GM13976 (cell line): ENCODE measurements around the gene KPRP.

Experiments
- DNase-seq: peaks from one replicate; pipeline ENCODE4 v3.0.0; 2012; ENCODE audit warnings: low spot score
- CTCF ChIP-seq: IDR thresholded peaks from 2 replicates; pipeline ENCODE4 v1.5.1; 2012; ENCODE audit warnings: borderline replicate concordance, mild to moderate bottlenecking; ENCODE audit not compliant: insufficient read depth; ENCODE audit errors: extremely low read depth, missing control alignments, control extremely low read depth
- in situ Hi-C: fragments of 300-500 bp; cut with MboI; formaldehyde crosslinking; loops from one replicate; pipeline ENCODE4 v1.12.0; 2022; ENCODE audit warnings: low sequenced_read_pairs, mixed read lengths, inconsistent platforms; ENCODE audit not compliant: unreplicated experiment

Gene KPRP

GRCh38 chr1:152768847-152769533 lies 11.2 kb downstream of the KPRP start:
- in situ Hi-C loops: no loop called here
- DNase-seq: no peak

GRCh38 chr1:152770411-152770810 lies 12.6 kb downstream of the KPRP start:
- no peak for TF ChIP-seq CTCF
- in situ Hi-C loops: no loop called here
- DNase-seq: no peak

More at GRCh38 chr1:152768847-152769533, 11.2 kb downstream of the KPRP start:
- TF ChIP-seq CTCF: no peak

DNA sequence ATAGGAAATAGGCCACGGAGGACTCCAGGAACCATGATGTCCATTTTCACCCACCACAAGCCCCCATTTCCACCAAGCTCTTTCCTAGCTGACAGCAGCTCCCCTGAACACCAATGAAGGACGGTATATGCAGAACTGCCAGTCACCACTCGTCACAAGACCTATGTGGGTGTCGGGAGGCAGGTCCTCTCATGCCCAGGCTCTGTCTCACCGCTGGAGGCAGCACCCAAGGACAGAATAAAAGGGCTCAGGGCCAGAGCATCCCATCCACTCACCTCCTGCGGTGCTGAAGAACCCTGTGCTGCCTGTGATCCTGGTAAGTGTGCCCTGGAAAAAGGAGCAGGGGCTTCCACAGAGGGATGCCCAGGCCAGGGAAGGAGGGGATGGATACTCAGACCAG lies 17.1 kb downstream of the KPRP start, which contains the start of gene LCE1F:
TSS of gene LCE1F (plus strand) at position 266 of the 400 bp plus-strand sequence. CDS start 1,232 bp downstream, outside the sequence.
- DNase-seq: no peak
- in situ Hi-C loops: no loop called here
- no peak for TF ChIP-seq CTCF

DNA sequence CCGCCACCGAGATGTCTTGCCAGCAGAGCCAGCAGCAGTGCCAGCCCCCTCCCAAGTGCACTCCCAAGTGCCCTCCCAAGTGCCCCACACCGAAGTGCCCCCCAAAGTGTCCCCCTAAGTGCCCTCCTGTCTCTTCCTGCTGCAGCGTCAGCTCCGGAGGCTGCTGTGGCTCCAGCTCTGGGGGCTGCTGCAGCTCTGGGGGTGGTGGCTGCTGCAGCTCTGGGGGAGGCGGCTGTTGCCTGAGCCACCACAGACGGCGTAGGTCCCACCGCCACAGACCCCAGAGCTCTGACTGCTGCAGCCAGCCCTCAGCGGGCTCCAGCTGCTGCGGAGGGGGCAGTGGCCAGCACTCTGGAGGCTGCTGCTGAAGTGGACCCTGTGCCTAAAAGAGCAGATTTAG lies 18.5 kb downstream of the KPRP start:
- DNase-seq: no peak
- in situ Hi-C loops: no loop called here
- TF ChIP-seq CTCF: no peak

GRCh38 chr1:152777510-152778137 lies 19.8 kb downstream of the KPRP start:
- no peak for DNase-seq
- no peak for TF ChIP-seq CTCF
- in situ Hi-C loops: no loop called here

DNA sequence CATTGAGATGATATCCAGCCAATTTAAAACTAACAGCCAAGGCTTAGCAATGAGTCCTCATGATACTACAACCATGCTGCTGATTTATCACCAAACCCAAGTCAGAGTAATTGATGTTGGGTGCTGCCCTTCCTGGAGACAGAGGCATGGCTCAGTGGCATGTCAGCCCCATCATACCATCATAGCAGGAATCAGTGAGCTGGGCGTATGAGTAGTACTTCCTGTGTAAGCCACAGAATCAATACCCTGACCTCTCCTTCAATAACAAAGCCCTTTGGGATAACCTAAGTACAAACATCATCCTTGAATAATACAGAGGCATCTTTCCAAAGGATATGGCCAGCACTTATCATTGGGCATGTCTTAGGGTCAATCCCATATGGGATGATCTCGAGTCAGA lies 25.3 kb downstream of the KPRP start:
- DNase-seq: no peak
- in situ Hi-C loops: no loop called here
- no peak for TF ChIP-seq CTCF

DNA sequence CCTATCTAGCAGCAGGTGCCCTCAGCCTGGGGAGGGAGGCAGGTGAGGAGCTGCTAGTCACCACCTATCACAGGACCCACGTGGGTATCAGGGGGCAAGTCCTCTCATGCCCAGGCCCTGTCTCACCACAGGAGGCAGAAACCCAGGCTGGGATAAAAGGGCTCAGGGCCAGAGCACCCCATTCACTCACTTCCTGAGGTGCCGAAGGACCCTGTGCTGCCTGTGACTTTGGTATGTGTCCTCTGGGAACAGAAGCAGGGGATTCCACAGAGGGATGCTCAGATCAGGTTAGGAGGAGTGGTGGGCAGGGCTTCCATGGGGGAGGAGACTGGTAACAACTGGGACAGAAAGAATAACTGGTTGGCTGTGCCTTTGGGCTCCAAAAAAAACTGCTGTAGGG lies 28.3 kb downstream of the KPRP start, which contains the start of gene LCE1E:
TSS of gene LCE1E (plus strand) at position 181 of the 400 bp plus-strand sequence. CDS start 1,043 bp downstream, outside the sequence.
- DNase-seq: no peak
- TF ChIP-seq CTCF: no peak
- in situ Hi-C loops: no loop called here
